ENCODE measurements around the gene MGAT4A.

DNA sequence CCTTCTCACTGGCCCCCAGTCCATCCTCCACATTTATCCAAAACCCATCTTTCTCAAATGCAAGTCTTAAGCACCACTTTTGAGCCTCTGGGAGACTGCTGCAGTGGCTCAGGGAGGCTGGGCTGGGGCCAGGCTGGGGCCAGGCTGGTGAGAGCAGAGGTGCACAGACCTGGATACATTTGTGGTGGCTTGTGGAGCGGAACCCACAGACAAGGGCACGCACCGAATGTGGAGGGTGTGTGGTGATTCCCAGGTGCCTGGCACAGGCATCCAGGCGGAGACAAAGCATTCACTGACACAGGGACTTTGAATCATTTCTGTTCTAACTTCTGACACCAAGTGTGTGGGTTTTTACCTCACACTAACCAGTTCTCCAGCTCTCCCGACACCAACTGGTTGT lies 42.2 kb upstream of the MGAT4A start:
- no peak for TF ChIP-seq POLR2A (IDR thresholded peaks at IDR 0.05)
- no peak for TF ChIP-seq CTCF (IDR thresholded peaks at IDR 0.05)

Data from esophagus squamous epithelium (tissue), 4 donors.